Naive thymus-derived CD4-positive, alpha-beta T cell (primary cell): Measurements from ENCODE around the gene ATG16L2. TPM values are rescaled to one million over a fixed set of nuclear protein-coding genes. Genes with fewer than 3 reads are reported as not detected.
A peak's percentile ranks its signal among the peaks of the same experiment; 100 is the strongest.

Source experiments
- ATAC-seq: fragments of 150-1000 bp; cut with Tn5 transposase; 2 replicates; pipeline ENCODE4 v1.10.0; 2021; ENCODE audit warnings: mild to moderate bottlenecking, moderate library complexity
- CTCF ChIA-PET: fragments of 350-600 bp; sonication (Branson Sonifier 250); formaldehyde crosslinking; loops from one replicate; lab custom pipeline; 2021; ENCODE audit warnings: antibody characterized with exemption; lab: Charles Lee
- POLR2A ChIA-PET: fragments of 350-600 bp; sonication (Branson Sonifier 250); formaldehyde crosslinking; loops from one replicate; lab custom pipeline; 2021; ENCODE audit warnings: antibody characterized with exemption, inconsistent platforms; lab: Charles Lee
- DNase-seq, 9 donors: peaks; one replicate each; pipeline versions ENCODE4 v3.0.0 to v3.0.0-alpha.2; 2020 to 2022; ENCODE audit warnings: mixed read lengths in 1 of 9
- H3K27ac ChIP-seq: one replicate; pipeline ENCODE4 v1.7.0; 2013; ENCODE audit warnings: mild to moderate bottlenecking, low read depth, low read length, moderate library complexity
- H3K27me3 ChIP-seq, 2 donors: one replicate each; pipeline ENCODE4 v1.7.0; 2013; ENCODE audit warnings: low read length in 2 of 2, mild to moderate bottlenecking in 2 of 2, moderate library complexity in 2 of 2; ENCODE audit not compliant: control insufficient read depth in 2 of 2, insufficient read depth in 2 of 2
- H3K36me3 ChIP-seq, 3 experiments: 1 replicate in 2 of 3; 2 replicates in 1 of 3; pipeline ENCODE4 v1.7.0; 2013; ENCODE audit warnings: low read length in 3 of 3, mild to moderate bottlenecking in 3 of 3, moderate library complexity in 1 of 3; ENCODE audit not compliant: insufficient read depth in 3 of 3, control insufficient read depth in 2 of 3
- H3K4me1 ChIP-seq, 2 donors: one replicate each; pipeline ENCODE4 v1.7.0; 2013; ENCODE audit warnings: low read length in 2 of 2, mild to moderate bottlenecking in 2 of 2, moderate library complexity in 1 of 2; ENCODE audit not compliant: control insufficient read depth in 2 of 2, insufficient read depth in 2 of 2
- H3K4me3 ChIP-seq: 2 replicates; pipeline ENCODE4 v1.7.0; 2013; ENCODE audit warnings: mild to moderate bottlenecking, low read length
- H3K9me3 ChIP-seq, 3 experiments: 1 replicate in 2 of 3; 2 replicates in 1 of 3; pipeline ENCODE4 v1.7.0; 2013; ENCODE audit warnings: low read length in 3 of 3; ENCODE audit not compliant: control insufficient read depth in 2 of 3
- H3K27ac Mint-ChIP-seq, 9 donors: one replicate each; pipeline ENCODE4 v1.8.0; 2020 to 2022; ENCODE audit warnings: mixed read lengths in 9 of 9, mild to moderate bottlenecking in 8 of 9, moderate library complexity in 5 of 9, inconsistent platforms in 2 of 9
- H3K27me3 Mint-ChIP-seq, 5 donors: one replicate each; pipeline ENCODE4 v1.8.0; 2021 to 2022; ENCODE audit warnings: mixed read lengths in 5 of 5, mild to moderate bottlenecking in 1 of 5
- H3K36me3 Mint-ChIP-seq, 5 donors: one replicate each; pipeline ENCODE4 v1.8.0; 2020 to 2022; ENCODE audit warnings: mixed read lengths in 5 of 5, mild to moderate bottlenecking in 3 of 5, inconsistent platforms in 1 of 5
- H3K4me1 Mint-ChIP-seq, 7 donors: one replicate each; pipeline ENCODE4 v1.8.0; 2020 to 2022; ENCODE audit warnings: mixed read lengths in 7 of 7, mild to moderate bottlenecking in 3 of 7, inconsistent platforms in 1 of 7
- H3K4me3 Mint-ChIP-seq, 10 donors: one replicate each; pipeline ENCODE4 v1.8.0; 2020 to 2022; ENCODE audit warnings: mild to moderate bottlenecking in 10 of 10, mixed read lengths in 10 of 10, moderate library complexity in 6 of 10, inconsistent platforms in 2 of 10
- H3K9me3 Mint-ChIP-seq, 11 donors: one replicate each; pipeline ENCODE4 v1.8.0; 2020 to 2022; ENCODE audit warnings: mixed read lengths in 11 of 11, mild to moderate bottlenecking in 4 of 11, inconsistent platforms in 1 of 11, moderate library complexity in 1 of 11
- intact Hi-C, 2 donors: fragments of 100-400 bp; cut with micrococcal nuclease; formaldehyde crosslinking; loops; one replicate each; pipeline ENCODE4 v1.15.1; 2023
- polyA plus RNA-seq, 2 donors: library from polyadenylated mRNA; unstranded; fragments of 300-500 nt; fragmentation: Illumina TruSeq; gene quantifications; one replicate each; pipeline ENCODE4 v1.2.3, GENCODE V29; 2021
- total RNA-seq, 6 experiments: library from RNA in 5 of 6; stranded (reverse) in 5 of 6; gene quantifications; 1 replicate in 5 of 6; 2 replicates in 1 of 6; pipeline ENCODE4 v1.2.3 and lab custom pipeline; 2021 to 2026

ATG16L2 gene
- total and polyA plus RNA-seq, 7 experiments from 2014 or later, result 12.8 to 199 (median 134) TPM

GRCh38 chr11:72838691-72839305, 24.6 kb downstream of the ATG16L2 start:
- Histone ChIP-seq H3K4me3 (no peak overlapping the region), H3K9me3 (no peaks in the 10 kb centered on the region), H3K36me3 (peaks cover 0 to 56% (median 8%) of the 10 kb centered on the region in 3 experiments), H3K4me1 (no peaks in the 10 kb centered on the region), H3K27me3 (no peaks in the 10 kb centered on the region), H3K27ac (no peak overlapping the region)
- no peak overlapping the region for H3K4me3 Mint-ChIP-seq
- POLR2A ChIA-PET, result no interaction called here
- H3K36me3 Mint-ChIP-seq, result peaks cover 11 to 33% (median 15%) of the 10 kb centered on the region in 5 donors
- H3K9me3 Mint-ChIP-seq, result no peaks in the 10 kb centered on the region
- CTCF ChIA-PET, result interaction anchor here (1.0 kb wide), 1 partner anchor 11 kb away, joined by 4 read pairs; no protein-coding TSS in a partner anchor
- H3K27ac Mint-ChIP-seq, result peak overlapping the region in 6 of 9 donors; percentile 17 to 84 (median 32)
- DNase-seq, result no peak
- no peak for ATAC-seq
- peaks cover 0 to 24% (median 4%) of the 10 kb centered on the region in 7 donors for H3K4me1 Mint-ChIP-seq
- intact Hi-C loops, result no loop called here
- H3K27me3 Mint-ChIP-seq, result no peaks in the 10 kb centered on the region

GRCh38 chr11:72840780-72841179, 26.6 kb downstream of the ATG16L2 start:
- Histone ChIP-seq H3K27me3 (no peaks in the 10 kb centered on the region), H3K9me3 (no peaks in the 10 kb centered on the region), H3K4me1 (no peaks in the 10 kb centered on the region), H3K4me3 (no peak overlapping the region), H3K36me3 (peaks cover 0 to 64% (median 8%) of the 10 kb centered on the region in 3 experiments), H3K27ac (no peak overlapping the region)
- DNase-seq, result no peak
- ChIA-PET CTCF (interaction anchor here (1.1 to 1.9 kb wide), 3 partner anchors 9 to 157 kb away, joined by 3 to 6 read pairs (median 3); no protein-coding TSS in a partner anchor), POLR2A (interaction anchor here (0.5 to 0.6 kb wide), 3 partner anchors 29 to 238 kb away, joined by 3 to 5 read pairs (median 4); no protein-coding TSS in a partner anchor)
- peaks cover 0 to 11% (median 0%) of the 10 kb centered on the region in 7 donors for H3K4me1 Mint-ChIP-seq
- no peak for ATAC-seq
- H3K4me3 Mint-ChIP-seq, result no peak overlapping the region
- H3K27ac Mint-ChIP-seq, result peak overlapping the region in 2 of 9 donors; percentile 17 to 36
- intact Hi-C loops, result no loop called here
- no peaks in the 10 kb centered on the region for H3K27me3 Mint-ChIP-seq
- no peaks in the 10 kb centered on the region for H3K9me3 Mint-ChIP-seq
- H3K36me3 Mint-ChIP-seq, result peaks cover 9 to 37% (median 18%) of the 10 kb centered on the region in 5 donors

- peak overlapping the region in 4 of 9 donors; percentile 18 to 75 (median 47) for H3K27ac Mint-ChIP-seq
- intact Hi-C loops, result no loop called here
- Histone ChIP-seq H3K27me3 (no peaks in the 10 kb centered on the region), H3K27ac (no peak overlapping the region), H3K9me3 (no peaks in the 10 kb centered on the region), H3K4me3 (no peak overlapping the region), H3K36me3 (peaks cover 0 to 64% (median 8%) of the 10 kb centered on the region in 3 experiments), H3K4me1 (no peaks in the 10 kb centered on the region)
- peaks cover 0 to 11% (median 0%) of the 10 kb centered on the region in 7 donors for H3K4me1 Mint-ChIP-seq
- H3K27me3 Mint-ChIP-seq, result no peaks in the 10 kb centered on the region
- peaks cover 9 to 37% (median 19%) of the 10 kb centered on the region in 5 donors for H3K36me3 Mint-ChIP-seq
- no peaks in the 10 kb centered on the region for H3K9me3 Mint-ChIP-seq
- no peak for DNase-seq
- ChIA-PET POLR2A (interaction anchor here (0.5 to 0.7 kb wide), 2 partner anchors 29 to 496 kb away, joined by 3 to 4 read pairs; no protein-coding TSS in a partner anchor), CTCF (interaction anchor here (1.1 to 1.9 kb wide), 3 partner anchors 9 to 157 kb away, joined by 3 to 6 read pairs (median 3); no protein-coding TSS in a partner anchor)
- no peak for ATAC-seq
- no peak overlapping the region for H3K4me3 Mint-ChIP-seq
These were observed 27.2 kb downstream of the ATG16L2 start for GRCh38 chr11:72841397-72841796.

- Histone ChIP-seq H3K4me3 (no peak overlapping the region), H3K27me3 (no peaks in the 10 kb centered on the region), H3K36me3 (peaks cover 0 to 64% (median 8%) of the 10 kb centered on the region in 3 experiments), H3K4me1 (no peaks in the 10 kb centered on the region), H3K27ac (no peak overlapping the region), H3K9me3 (no peaks in the 10 kb centered on the region)
- CTCF ChIA-PET, result no interaction called here
- Mint-ChIP-seq H3K27me3 (no peaks in the 10 kb centered on the region), H3K4me3 (no peak overlapping the region), H3K9me3 (no peaks in the 10 kb centered on the region), H3K27ac (peak overlapping the region in 3 of 9 donors; percentile 18 to 75 (median 45)), H3K4me1 (peaks cover 0 to 11% (median 0%) of the 10 kb centered on the region in 7 donors), H3K36me3 (peaks cover 9 to 39% (median 20%) of the 10 kb centered on the region in 5 donors)
- DNase-seq, result no peak
- intact Hi-C loops, result no loop called here
- no peak for ATAC-seq
- POLR2A ChIA-PET, result interaction anchor here (0.7 kb wide), 1 partner anchor 497 kb away, joined by 3 read pairs; no protein-coding TSS in a partner anchor
These were observed 27.9 kb downstream of the ATG16L2 start for GRCh38 chr11:72842126-72842525.

GRCh38 chr11:72842653-72843330, 28.6 kb downstream of the ATG16L2 start:
- Histone ChIP-seq H3K27ac (no peak overlapping the region), H3K36me3 (peaks cover 0 to 60% (median 8%) of the 10 kb centered on the region in 3 experiments), H3K4me1 (no peaks in the 10 kb centered on the region), H3K9me3 (no peaks in the 10 kb centered on the region), H3K27me3 (no peaks in the 10 kb centered on the region), H3K4me3 (no peak overlapping the region)
- DNase-seq, result no peak
- no peak for ATAC-seq
- H3K36me3 Mint-ChIP-seq, result peaks cover 9 to 41% (median 22%) of the 10 kb centered on the region in 5 donors
- no peaks in the 10 kb centered on the region for H3K27me3 Mint-ChIP-seq
- H3K4me1 Mint-ChIP-seq, result peaks cover 0 to 11% (median 0%) of the 10 kb centered on the region in 7 donors
- no peaks in the 10 kb centered on the region for H3K9me3 Mint-ChIP-seq
- CTCF ChIA-PET, result no interaction called here
- peak overlapping the region in 5 of 9 donors; percentile 19 to 66 (median 25) for H3K27ac Mint-ChIP-seq
- intact Hi-C loops, result no loop called here
- POLR2A ChIA-PET, result interaction anchor here (0.8 kb wide), 1 partner anchor 204 kb away, joined by 3 read pairs; no protein-coding TSS in a partner anchor
- no peak overlapping the region for H3K4me3 Mint-ChIP-seq

GRCh38 chr11:72844356-72844755, 30.1 kb downstream of the ATG16L2 start:
- Histone ChIP-seq H3K9me3 (no peaks in the 10 kb centered on the region), H3K27me3 (no peaks in the 10 kb centered on the region), H3K4me3 (no peak overlapping the region), H3K36me3 (peaks cover 0 to 45% (median 8%) of the 10 kb centered on the region in 3 experiments), H3K4me1 (no peaks in the 10 kb centered on the region), H3K27ac (no peak overlapping the region)
- peaks cover 3 to 8% (median 6%) of the 10 kb centered on the region in 7 donors for H3K4me1 Mint-ChIP-seq
- intact Hi-C loops, result no loop called here
- H3K27me3 Mint-ChIP-seq, result no peaks in the 10 kb centered on the region
- H3K9me3 Mint-ChIP-seq, result no peaks in the 10 kb centered on the region
- H3K36me3 Mint-ChIP-seq, result peaks cover 2 to 38% (median 20%) of the 10 kb centered on the region in 5 donors
- no peak for DNase-seq
- ChIA-PET POLR2A (no interaction called here), CTCF (no interaction called here)
- H3K4me3 Mint-ChIP-seq, result no peak overlapping the region
- no peak for ATAC-seq
- H3K27ac Mint-ChIP-seq, result peak overlapping the region in 4 of 9 donors; percentile 5 to 69 (median 40)
